Stomach (tissue), 9 donors: ENCODE data around the gene HOXB8. TPM values are rescaled to one million over a fixed set of nuclear protein-coding genes. Genes with fewer than 3 reads are reported as not detected.
A peak's percentile ranks its signal among the peaks of the same experiment; 100 is the strongest.

Experiments used
- DNase-seq, 2 donors: peaks; one replicate each; pipeline versions ENCODE4 v3.0.0 to v3.0.0-alpha.2; 2013 to 2019
- H3K27ac ChIP-seq, 5 donors: fragments of 200-600 bp in 4 of 5; sonication (generic) in 4 of 5; one replicate each; pipeline ENCODE4 v1.5.1; 2013 to 2019; ENCODE audit warnings: mild to moderate bottlenecking in 1 of 5, moderate library complexity in 1 of 5
- H3K27me3 ChIP-seq, 3 donors: fragments of 200-600 bp; sonication (generic); one replicate each; pipeline ENCODE4 v1.5.1; 2017 to 2019; ENCODE audit warnings: mixed run types in 1 of 3
- H3K36me3 ChIP-seq, 4 donors: fragments of 200-600 bp; sonication (generic); 1 replicate in 3 of 4; 2 replicates in 1 of 4; pipeline ENCODE4 v1.5.1; 2016 to 2019
- H3K4me1 ChIP-seq, 4 donors: fragments of 200-600 bp; sonication (generic); one replicate each; pipeline ENCODE4 v1.5.1; 2016 to 2019
- H3K4me3 ChIP-seq, 4 donors: fragments of 200-600 bp; sonication (generic) in 3 of 4; one replicate each; pipeline ENCODE4 v1.5.1; 2016 to 2019; ENCODE audit warnings: mild to moderate bottlenecking in 1 of 4
- H3K9me3 ChIP-seq, 4 donors: fragments of 200-600 bp; sonication (generic); one replicate each; pipeline ENCODE4 v1.5.1; 2016 to 2019
- CTCF ChIP-seq, 7 experiments: fragments of 450-650 bp in 4 of 7; fragments of 200-600 bp in 3 of 7; sonication (generic) in 3 of 7; IDR thresholded peaks; one replicate each; pipeline ENCODE4 v1.5.1; 2016 to 2019; ENCODE audit warnings: antibody characterized with exemption in 7 of 7, control low read depth in 2 of 7, mild to moderate bottlenecking in 1 of 7
- EP300 ChIP-seq: sonication (generic); formaldehyde crosslinking; IDR thresholded peaks from one replicate; pipeline ENCODE4 v1.6.1; 2017; ENCODE audit warnings: antibody characterized with exemption
- POLR2A ChIP-seq, 4 donors: fragments of 450-650 bp; IDR thresholded peaks; one replicate each; pipeline ENCODE4 v1.6.1; 2016; ENCODE audit warnings: antibody characterized with exemption in 4 of 4, control low read depth in 2 of 4, mild to moderate bottlenecking in 1 of 4, moderate library complexity in 1 of 4
- POLR2AphosphoS5 ChIP-seq, 3 donors: sonication (generic); formaldehyde crosslinking; IDR thresholded peaks; one replicate each; pipeline ENCODE4 v1.6.1; 2016; ENCODE audit warnings: antibody characterized with exemption in 3 of 3
- WGBS, 5 donors: extraction: QIAGEN DNeasy Blood & Tissue Kit in 3 of 5; methylation state at CpG; one replicate each; pipeline versions ENCODE4 v1.1.5 to v1.1.7; 2013 to 2018; 5-methylcytosine and 5-hydroxymethylcytosine counted together
- intact Hi-C: fragments of 100-400 bp; cut with DNase I; formaldehyde crosslinking; loops from one replicate; pipeline ENCODE4 v1.15.1; 2023; ENCODE audit warnings: low total_unique reads
- polyA plus RNA-seq, 3 donors: library from polyadenylated mRNA; stranded (reverse); fragments of 200-250 nt; gene quantifications; one replicate each; pipeline ENCODE4 v1.2.3, GENCODE V29; 2013
- total RNA-seq, 5 donors: library from RNA; depleted of rRNA; stranded (reverse); fragments of >200 nt; gene quantifications; one replicate each; pipeline versions ENCODE4 v1.1.0 to v1.2.3, GENCODE V29; 2014 to 2016
- donor health status: healthy with polysubstance abuse.
- donor health status: Bipolar disorder and iron deficiency.
- donor health status: healthy.

Gene HOXB8
- total and polyA plus RNA-seq, 8 donors: 0.46 to 13.0 (median 1.3) TPM; not detected in 1

- no peak overlapping the region for H3K27ac ChIP-seq
- TF ChIP-seq POLR2AphosphoS5 (IDR thresholded peaks at IDR 0.05): no peak
- TF ChIP-seq POLR2A (IDR thresholded peaks at IDR 0.05): no peak
- no peak for TF ChIP-seq CTCF (IDR thresholded peaks at IDR 0.05)
- TF ChIP-seq EP300: no peak
- H3K4me1 ChIP-seq: peaks cover 0 to 25% (median 19%) of the 10 kb centered on the region in 4 donors
- no peak for DNase-seq
- no peaks in the 10 kb centered on the region for H3K36me3 ChIP-seq
- WGBS, 5 donors: 66 to 89% (median 78%) methylated on average over 1 of the region's 1 CpG
- intact Hi-C loops: no loop called here
- no peak overlapping the region for H3K4me3 ChIP-seq
- peaks cover 9 to 94% (median 55%) of the 10 kb centered on the region in 3 donors for H3K27me3 ChIP-seq
- no peaks in the 10 kb centered on the region for H3K9me3 ChIP-seq
Measured at GRCh38 chr17:48649741-48650140, 34.6 kb upstream of the HOXB8 start.

- H3K27ac ChIP-seq: no peak overlapping the region
Measured at GRCh38 chr17:48647963-48648245, 32.8 kb upstream of the HOXB8 start.

GRCh38 chr17:48647103-48647962 is 32.2 kb upstream of the HOXB8 start:
- H3K4me3 ChIP-seq: peak overlapping the region; percentile 32 to 49 (median 44)
- intact Hi-C loops: no loop called here
- TF ChIP-seq POLR2A (IDR thresholded peaks at IDR 0.05) (no peak), CTCF (IDR thresholded peaks at IDR 0.05) (no peak), POLR2AphosphoS5 (IDR thresholded peaks at IDR 0.05) (no peak), EP300 (no peak)
- H3K27ac ChIP-seq: no peak overlapping the region
- peaks cover 20 to 100% (median 69%) of the 10 kb centered on the region in 3 donors for H3K27me3 ChIP-seq
- DNase-seq: no peak
- WGBS, 5 donors: 2 to 5% (median 2%) methylated on average over 27 to 30 of the region's 30 CpGs
- H3K36me3 ChIP-seq: no peaks in the 10 kb centered on the region
- no peaks in the 10 kb centered on the region for H3K9me3 ChIP-seq
- H3K4me1 ChIP-seq: peaks cover 0 to 28% (median 20%) of the 10 kb centered on the region in 4 donors

More at GRCh38 chr17:48647963-48648245, 32.8 kb upstream of the HOXB8 start:
- 53 to 75% (median 67%) methylated on average over 1 of the region's 1 CpG for WGBS, 5 donors
- H3K27me3 ChIP-seq: peaks cover 15 to 99% (median 64%) of the 10 kb centered on the region in 3 donors
- peaks cover 0 to 25% (median 19%) of the 10 kb centered on the region in 4 donors for H3K4me1 ChIP-seq
- DNase-seq: no peak
- intact Hi-C loops: no loop called here
- H3K36me3 ChIP-seq: no peaks in the 10 kb centered on the region
- H3K9me3 ChIP-seq: no peaks in the 10 kb centered on the region
- TF ChIP-seq CTCF (IDR thresholded peaks at IDR 0.05) (no peak), EP300 (no peak)
- peak overlapping the region in 2 of 4 donors; percentile 40 to 49 for H3K4me3 ChIP-seq

GRCh38 chr17:48646183-48647102 is 31.4 kb upstream of the HOXB8 start:
- no peaks in the 10 kb centered on the region for H3K36me3 ChIP-seq
- peaks cover 29 to 100% (median 78%) of the 10 kb centered on the region in 3 donors for H3K27me3 ChIP-seq
- no peak for DNase-seq
- peaks cover 0 to 34% (median 22%) of the 10 kb centered on the region in 4 donors for H3K4me1 ChIP-seq
- 2 to 9% (median 4%) methylated on average over 31 to 80 of the region's 80 CpGs for WGBS, 5 donors
- intact Hi-C loops: no loop called here
- no peak overlapping the region for H3K27ac ChIP-seq
- no peaks in the 10 kb centered on the region for H3K9me3 ChIP-seq
- TF ChIP-seq POLR2AphosphoS5 (IDR thresholded peaks at IDR 0.05) (no peak), POLR2A (IDR thresholded peaks at IDR 0.05) (no peak), CTCF (IDR thresholded peaks at IDR 0.05) (no peak)
- H3K4me3 ChIP-seq: peak overlapping the region; percentile 32 to 49 (median 44)
